Body of pancreas (tissue), 4 donors: ENCODE data around the gene DAP. TPM values are rescaled to one million over a fixed set of nuclear protein-coding genes. Genes with fewer than 3 reads are reported as not detected.

Experiments
- ATAC-seq: fragments of 150-250 bp; one replicate; pipeline ENCODE4 v1.9.1; 2016
- DNase-seq, 4 donors: peaks; one replicate each; pipeline ENCODE4 v3.0.0-alpha.2; 2019
- H3K27ac ChIP-seq, 4 donors: fragments of 200-600 bp; sonication (generic); 1 replicate in 3 of 4; 2 replicates in 1 of 4; pipeline versions ENCODE4 v1.5.1 to v1.6.1; 2016 to 2019; ENCODE audit warnings: mild to moderate bottlenecking in 1 of 4, mixed read lengths in 1 of 4, moderate library complexity in 1 of 4
- H3K27me3 ChIP-seq, 2 donors: fragments of 200-600 bp; sonication (generic); one replicate each; pipeline ENCODE4 v1.6.0; 2016; ENCODE audit warnings: mild to moderate bottlenecking in 1 of 2
- H3K36me3 ChIP-seq, 2 donors: fragments of 200-600 bp; sonication (generic); replicated peaks in 1 of 2; 2 replicates each; pipeline ENCODE4 v1.5.1; 2016; ENCODE audit warnings: low read depth in 2 of 2; ENCODE audit not compliant: insufficient read depth in 1 of 2
- H3K4me1 ChIP-seq: fragments of 200-600 bp; sonication (generic); one replicate; pipeline ENCODE4 v1.6.0; 2016
- H3K4me3 ChIP-seq, 2 donors: fragments of 200-600 bp; sonication (generic); 1 replicate in 1 of 2; 2 replicates in 1 of 2; pipeline ENCODE4 v1.5.1; 2016 to 2019
- H3K9me3 ChIP-seq, 3 donors: fragments of 200-600 bp; sonication (generic); 1 replicate in 2 of 3; 2 replicates in 1 of 3; pipeline ENCODE4 v1.5.1; 2016
- POLR2A ChIP-seq, 3 donors: fragments of 450-650 bp; IDR thresholded peaks; one replicate each; pipeline ENCODE4 v1.6.1; 2016; ENCODE audit warnings: antibody characterized with exemption in 3 of 3, mild to moderate bottlenecking in 2 of 3
- WGBS, 2 donors: methylation state at CpG; one replicate each; pipeline ENCODE4 v1.1.5; 2017; 5-methylcytosine and 5-hydroxymethylcytosine counted together
- intact Hi-C: fragments of 100-400 bp; cut with DNase I; formaldehyde crosslinking; loops from one replicate; pipeline ENCODE4 v1.15.1; 2023
- total RNA-seq, 2 donors: library from RNA; depleted of rRNA; stranded (reverse); fragments of >200 nt; gene quantifications; one replicate each; pipeline ENCODE4 v1.1.0, GENCODE V29; 2016
- TF ChIP-seq, protein P1 (sequence below), 7 experiments: fragments of 450-650 bp in 4 of 7; fragments of 200-600 bp in 3 of 7; sonication (generic) in 3 of 7; IDR thresholded peaks; one replicate each; pipeline ENCODE4 v1.5.1; 2016 to 2019; ENCODE audit warnings: antibody characterized with exemption in 7 of 7

DAP gene
- total RNA-seq, 2 donors from 2014 or later, result 93.6 to 112 TPM

- no peaks in the 10 kb centered on the region for H3K9me3 ChIP-seq
- 75 to 81% methylated on average over 2 of the region's 2 CpGs for WGBS, 2 donors
- TF ChIP-seq, protein P1, sequence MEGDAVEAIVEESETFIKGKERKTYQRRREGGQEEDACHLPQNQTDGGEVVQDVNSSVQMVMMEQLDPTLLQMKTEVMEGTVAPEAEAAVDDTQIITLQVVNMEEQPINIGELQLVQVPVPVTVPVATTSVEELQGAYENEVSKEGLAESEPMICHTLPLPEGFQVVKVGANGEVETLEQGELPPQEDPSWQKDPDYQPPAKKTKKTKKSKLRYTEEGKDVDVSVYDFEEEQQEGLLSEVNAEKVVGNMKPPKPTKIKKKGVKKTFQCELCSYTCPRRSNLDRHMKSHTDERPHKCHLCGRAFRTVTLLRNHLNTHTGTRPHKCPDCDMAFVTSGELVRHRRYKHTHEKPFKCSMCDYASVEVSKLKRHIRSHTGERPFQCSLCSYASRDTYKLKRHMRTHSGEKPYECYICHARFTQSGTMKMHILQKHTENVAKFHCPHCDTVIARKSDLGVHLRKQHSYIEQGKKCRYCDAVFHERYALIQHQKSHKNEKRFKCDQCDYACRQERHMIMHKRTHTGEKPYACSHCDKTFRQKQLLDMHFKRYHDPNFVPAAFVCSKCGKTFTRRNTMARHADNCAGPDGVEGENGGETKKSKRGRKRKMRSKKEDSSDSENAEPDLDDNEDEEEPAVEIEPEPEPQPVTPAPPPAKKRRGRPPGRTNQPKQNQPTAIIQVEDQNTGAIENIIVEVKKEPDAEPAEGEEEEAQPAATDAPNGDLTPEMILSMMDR (IDR thresholded peaks at IDR 0.05), result no peak
- TF ChIP-seq POLR2A (IDR thresholded peaks at IDR 0.05), result no peak
- H3K36me3 ChIP-seq, result no peaks in the 10 kb centered on the region
- H3K4me3 ChIP-seq, result no peak overlapping the region
- intact Hi-C loops, result loop anchor here (10.0 kb wide), 1 partner anchor 49 kb away; no protein-coding TSS in a partner anchor
- no peaks in the 10 kb centered on the region for H3K27me3 ChIP-seq
- peaks cover 80% of the 10 kb centered on the region for H3K4me1 ChIP-seq
- no peak for DNase-seq
- no peak for ATAC-seq
- H3K27ac ChIP-seq, result peak overlapping the region in 3 of 4 donors; percentile 83 to 90 (median 88)
Observed at GRCh38 chr5:10705747-10706146, 55.3 kb downstream of the DAP start.

- ATAC-seq, result no peak
- intact Hi-C loops, result loop anchor here (10.0 kb wide), 1 partner anchor 50 kb away; no protein-coding TSS in a partner anchor
- H3K9me3 ChIP-seq, result no peaks in the 10 kb centered on the region
- no peak for DNase-seq
- H3K4me1 ChIP-seq, result peaks cover 80% of the 10 kb centered on the region
- 64 to 65% methylated on average over 10 of the region's 10 CpGs for WGBS, 2 donors
- H3K4me3 ChIP-seq, result no peak overlapping the region
- H3K27ac ChIP-seq, result peak overlapping the region; percentile 81 to 90 (median 86)
- no peaks in the 10 kb centered on the region for H3K36me3 ChIP-seq
- H3K27me3 ChIP-seq, result no peaks in the 10 kb centered on the region
- TF ChIP-seq POLR2A (IDR thresholded peaks at IDR 0.05), result no peak
- TF ChIP-seq, protein P1 (IDR thresholded peaks at IDR 0.05), result peak in 1 of 7 experiments; percentile 4
Observed at GRCh38 chr5:10704949-10705621, 55.9 kb downstream of the DAP start.

- intact Hi-C loops, result loop anchor here (10.0 kb wide), 1 partner anchor 51 kb away; no protein-coding TSS in a partner anchor
- Histone ChIP-seq H3K27ac (peak overlapping the region; percentile 81 to 90 (median 86)), H3K36me3 (no peaks in the 10 kb centered on the region), H3K4me1 (peaks cover 85% of the 10 kb centered on the region), H3K9me3 (no peaks in the 10 kb centered on the region), H3K4me3 (no peak overlapping the region), H3K27me3 (no peaks in the 10 kb centered on the region)
- TF ChIP-seq POLR2A (IDR thresholded peaks at IDR 0.05), result peak in 1 of 3 donors; percentile 6
- TF ChIP-seq, protein P1 (IDR thresholded peaks at IDR 0.05), result peak in 3 of 7 experiments; percentile 5 to 20 (median 11)
- DNase-seq (peak; percentile 73 to 87 (median 84)), ATAC-seq (peak; percentile 63)
- 14 to 28% methylated on average over 5 of the region's 5 CpGs for WGBS, 2 donors
Observed at GRCh38 chr5:10703676-10704075, 57.4 kb downstream of the DAP start.

DNA sequence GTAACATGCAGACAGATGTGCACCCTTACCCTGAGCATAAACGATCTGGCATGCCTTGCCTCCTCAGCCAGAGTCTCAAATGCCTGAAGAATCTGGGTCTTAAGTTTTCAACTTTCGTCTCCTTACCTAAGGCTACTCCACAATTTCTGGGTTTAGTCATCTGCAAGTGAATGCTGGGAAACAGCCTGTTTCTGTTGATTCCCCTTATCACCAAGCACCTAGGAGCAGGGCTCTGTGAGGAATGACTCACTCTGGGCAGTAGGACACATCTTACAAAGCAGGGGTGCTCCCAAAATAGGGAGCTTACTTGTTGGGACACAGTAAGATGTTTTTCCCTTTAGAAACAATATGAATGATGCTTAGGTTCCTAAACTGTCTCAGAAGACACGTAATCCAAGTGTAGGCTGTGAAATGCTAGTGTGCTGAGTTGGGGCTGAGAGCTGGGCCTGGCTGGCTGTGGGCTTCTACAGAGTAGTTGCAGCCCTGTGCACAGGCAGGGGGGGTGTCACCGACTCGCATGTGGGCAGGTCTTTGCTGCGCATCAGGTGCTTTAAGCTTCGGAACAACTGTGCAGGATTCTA lies 58.0 kb downstream of the DAP start:
- intact Hi-C loops, result loop anchor here (10.0 kb wide), 1 partner anchor 52 kb away; no protein-coding TSS in a partner anchor
- no peak overlapping the region for H3K4me3 ChIP-seq
- no peaks in the 10 kb centered on the region for H3K27me3 ChIP-seq
- no peaks in the 10 kb centered on the region for H3K36me3 ChIP-seq
- peak overlapping the region; percentile 81 to 90 (median 86) for H3K27ac ChIP-seq
- H3K9me3 ChIP-seq, result no peaks in the 10 kb centered on the region
- ATAC-seq (peak; percentile 64), DNase-seq (peak; percentile 47 to 76 (median 62))
- 27 to 35% methylated on average over 7 of the region's 7 CpGs for WGBS, 2 donors
- peaks cover 91% of the 10 kb centered on the region for H3K4me1 ChIP-seq
- TF ChIP-seq, protein P1 (IDR thresholded peaks at IDR 0.05), result no peak
- no peak for TF ChIP-seq POLR2A (IDR thresholded peaks at IDR 0.05)
